Left ventricle myocardium inferior (tissue), 1 donor: ENCODE results near the gene SLC6A11. TPM values are rescaled to one million over a fixed set of nuclear protein-coding genes. Genes with fewer than 3 reads are reported as not detected.

ENCODE experiments used
- DNase-seq: peaks from one replicate; pipeline ENCODE4 v3.0.0-alpha.2; 2020
- H3K27ac ChIP-seq: fragments of 200-600 bp; replicated peaks from 2 replicates; pipeline ENCODE4 v1.8.0; 2021
- H3K27me3 ChIP-seq: fragments of 200-600 bp; 2 replicates; pipeline ENCODE4 v1.8.0; 2021; ENCODE audit warnings: low read depth
- H3K36me3 ChIP-seq: fragments of 200-600 bp; 2 replicates; pipeline ENCODE4 v1.8.0; 2021
- H3K4me1 ChIP-seq: fragments of 200-600 bp; 2 replicates; pipeline ENCODE4 v1.8.0; 2021
- H3K4me3 ChIP-seq: fragments of 200-600 bp; 2 replicates; pipeline ENCODE4 v1.8.0; 2021; ENCODE audit warnings: mild to moderate bottlenecking, moderate library complexity
- H3K9me3 ChIP-seq: fragments of 200-600 bp; replicated peaks from 2 replicates; pipeline ENCODE4 v1.8.0; 2021
- CTCF ChIP-seq: fragments of 200-600 bp; IDR thresholded peaks from 2 replicates; pipeline ENCODE4 v1.8.0; 2021; ENCODE audit warnings: antibody characterized with exemption, mild to moderate bottlenecking, borderline replicate concordance
- intact Hi-C: fragments of 100-400 bp; cut with micrococcal nuclease; formaldehyde crosslinking; loops from one replicate; pipeline ENCODE4 v1.11.0; 2022
- total RNA-seq: library from RNA; stranded (reverse); fragmentation: NEBNext Ultra II Directional; extraction: Animal tissue kit (Norgen Biotek cat#: 25700); gene quantifications from one replicate; pipeline ENCODE4 v1.2.1, GENCODE V29; 2021
- donor health status: DM: no; HTN: yes; CAD: no; lungs with severe emphysema.

Gene SLC6A11
- total RNA-seq, 1 donor from 2014 or later = not detected

- Histone ChIP-seq H3K27me3 (peaks cover 78% of the 10 kb centered on the region), H3K27ac (no peak overlapping the region), H3K4me3 (no peak overlapping the region), H3K4me1 (peaks cover 3% of the 10 kb centered on the region), H3K36me3 (no peaks in the 10 kb centered on the region), H3K9me3 (no peaks in the 10 kb centered on the region)
- TF ChIP-seq CTCF = no peak
- DNase-seq = no peak
- intact Hi-C loops = no loop called here
Measured at GRCh38 chr3:10839167-10839566, 23.1 kb downstream of the SLC6A11 start.

- DNase-seq = no peak
- intact Hi-C loops = no loop called here
- TF ChIP-seq CTCF = no peak
- no peaks in the 10 kb centered on the region for H3K9me3 ChIP-seq
- peaks cover 80% of the 10 kb centered on the region for H3K27me3 ChIP-seq
- H3K36me3 ChIP-seq = no peaks in the 10 kb centered on the region
- no peak overlapping the region for H3K27ac ChIP-seq
- H3K4me3 ChIP-seq = no peak overlapping the region
- H3K4me1 ChIP-seq = peaks cover 3% of the 10 kb centered on the region
Measured at GRCh38 chr3:10841100-10841499, 25.1 kb downstream of the SLC6A11 start.

GRCh38 chr3:10843378-10843777 is 27.4 kb downstream of the SLC6A11 start:
- no peak overlapping the region for H3K27ac ChIP-seq
- no peak for TF ChIP-seq CTCF
- H3K27me3 ChIP-seq = peaks cover 95% of the 10 kb centered on the region

GRCh38 chr3:10845001-10845761 is 29.2 kb downstream of the SLC6A11 start:
- Histone ChIP-seq H3K36me3 (no peaks in the 10 kb centered on the region), H3K4me1 (no peaks in the 10 kb centered on the region), H3K9me3 (no peaks in the 10 kb centered on the region), H3K27ac (no peak overlapping the region), H3K27me3 (peaks cover 77% of the 10 kb centered on the region), H3K4me3 (no peak overlapping the region)
- no peak for TF ChIP-seq CTCF
- DNase-seq = no peak
- intact Hi-C loops = no loop called here

More at GRCh38 chr3:10843378-10843777, 27.4 kb downstream of the SLC6A11 start:
- H3K36me3 ChIP-seq = no peaks in the 10 kb centered on the region
- DNase-seq = no peak
- intact Hi-C loops = no loop called here
- H3K9me3 ChIP-seq = no peaks in the 10 kb centered on the region
- H3K4me3 ChIP-seq = no peak overlapping the region
- no peaks in the 10 kb centered on the region for H3K4me1 ChIP-seq

DNA sequence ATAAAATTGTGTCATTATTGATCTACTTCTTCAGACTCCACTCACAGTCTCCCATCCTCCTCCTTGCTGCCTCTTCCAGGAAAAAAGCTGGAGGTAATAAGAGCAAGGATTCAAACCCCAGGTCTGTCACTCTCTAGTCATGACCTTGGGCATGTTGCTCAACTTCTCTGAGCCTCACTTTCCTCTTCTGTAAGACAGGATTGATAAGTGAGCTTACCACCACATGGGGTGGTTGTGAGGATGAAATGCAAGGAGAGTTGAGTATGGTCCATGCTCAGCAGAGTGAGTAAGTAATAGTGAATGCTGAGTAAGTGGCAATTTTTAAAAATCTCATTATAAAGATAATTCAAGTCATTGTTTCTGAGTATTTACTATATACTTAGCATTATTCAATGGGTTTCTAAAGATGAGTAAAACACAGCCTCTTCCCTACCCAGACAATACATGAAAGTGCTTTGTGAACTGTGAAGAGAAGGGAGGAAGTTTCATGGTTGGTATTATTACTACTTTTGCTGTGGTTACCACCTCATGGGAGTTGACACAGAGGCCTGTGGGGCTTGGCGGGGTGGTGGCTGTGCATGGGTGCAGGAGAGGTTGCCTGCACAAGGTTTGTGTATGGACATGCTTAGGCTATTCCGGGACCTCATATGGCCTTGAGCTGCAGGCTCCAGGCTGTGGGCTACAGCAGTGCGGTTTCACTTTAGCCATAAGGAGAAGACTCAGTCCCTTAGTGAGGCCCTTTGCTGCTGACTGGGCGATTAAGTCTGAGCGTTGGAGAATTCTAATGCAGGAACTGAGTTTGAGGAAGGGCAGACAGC is 30.0 kb downstream of the SLC6A11 start:
- no peak for DNase-seq
- no peaks in the 10 kb centered on the region for H3K9me3 ChIP-seq
- peaks cover 68% of the 10 kb centered on the region for H3K27me3 ChIP-seq
- intact Hi-C loops = no loop called here
- no peak overlapping the region for H3K4me3 ChIP-seq
- H3K27ac ChIP-seq = no peak overlapping the region
- TF ChIP-seq CTCF = no peak
- no peaks in the 10 kb centered on the region for H3K36me3 ChIP-seq
- no peaks in the 10 kb centered on the region for H3K4me1 ChIP-seq
